ENCODE measurements around the gene INTS11.
A peak's percentile ranks its signal among the peaks of the same experiment; 100 is the strongest.

INTS11 gene

GRCh38 chr1:1335792-1336248, 11.4 kb upstream of the INTS11 start:
- H2BK12ac ChIP-seq (ENCODE audit: low read length in 2 of 2) = no peak overlapping the region
- DNase-seq = no peak
- no peak overlapping the region for H2AK5ac ChIP-seq (ENCODE audit: low read length, severe bottlenecking)
- no peak overlapping the region for H2BK5ac ChIP-seq (ENCODE audit: low read depth, low read length, poor library complexity, severe bottlenecking)
- peaks cover 20% of the 10 kb centered on the region for H3K4me1 ChIP-seq (ENCODE audit: control insufficient read depth, insufficient read depth, low read depth, low read length)
- H2AFZ ChIP-seq (ENCODE audit: low read depth, low read length) = no peak overlapping the region
- H4K91ac ChIP-seq (ENCODE audit: low read length) = no peak overlapping the region
- H3K14ac ChIP-seq (ENCODE audit: low read length in 2 of 2) = no peak overlapping the region
- no peak overlapping the region for H3K23ac ChIP-seq (ENCODE audit: low read length in 2 of 2)
- no peak overlapping the region for H2BK15ac ChIP-seq (ENCODE audit: low read depth, poor library complexity, severe bottlenecking)
- H3K4me2 ChIP-seq (ENCODE audit: low read length, poor library complexity, severe bottlenecking) = no peak overlapping the region
- no peak overlapping the region for H2BK120ac ChIP-seq (ENCODE audit: low read depth, low read length)
- H3K18ac ChIP-seq (ENCODE audit: low read depth in 1 of 2, low read length in 2 of 2) = no peak overlapping the region
- WGBS = 95% methylated on average over 21 of the region's 21 CpGs
- no peaks in the 10 kb centered on the region for H3K9me3 ChIP-seq (ENCODE audit: control insufficient read depth, low read length)
- H3K27me3 ChIP-seq (ENCODE audit: control insufficient read depth in 1 of 2, insufficient read depth in 1 of 2, low read length in 2 of 2) = no peaks in the 10 kb centered on the region
- H3K36me3 ChIP-seq (ENCODE audit: control insufficient read depth in 1 of 2, insufficient read depth in 2 of 2, low read depth in 1 of 2, low read length in 2 of 2) = peaks cover 18 to 89% of the 10 kb centered on the region in 2 experiments
- no peak overlapping the region for H3K4ac ChIP-seq (ENCODE audit: low read depth in 1 of 2, low read length in 2 of 2)
- H3K4me3 ChIP-seq (ENCODE audit: insufficient read depth in 1 of 2, low read depth in 1 of 2, low read length in 2 of 2) = no peak overlapping the region
- H3K79me1 ChIP-seq (replicated peaks; ENCODE audit: low read length, poor library complexity, severe bottlenecking) = peaks cover 15% of the 10 kb centered on the region
- H4K8ac ChIP-seq (ENCODE audit: low read length) = no peak overlapping the region
- no peak overlapping the region for H3K9ac ChIP-seq (ENCODE audit: low read length)
- H3K27ac ChIP-seq (ENCODE audit: low read length, poor library complexity, severe bottlenecking) = no peak overlapping the region

- Histone ChIP-seq H3K4ac (ENCODE audit: low read depth in 1 of 2, low read length in 2 of 2) (no peak overlapping the region), H3K27me3 (ENCODE audit: control insufficient read depth in 1 of 2, insufficient read depth in 1 of 2, low read length in 2 of 2) (no peaks in the 10 kb centered on the region), H2BK120ac (ENCODE audit: low read depth, low read length) (no peak overlapping the region), H3K9me3 (ENCODE audit: control insufficient read depth, low read length) (no peaks in the 10 kb centered on the region), H2BK5ac (ENCODE audit: low read depth, low read length, poor library complexity, severe bottlenecking) (no peak overlapping the region), H2AK5ac (ENCODE audit: low read length, severe bottlenecking) (no peak overlapping the region), H3K18ac (ENCODE audit: low read depth in 1 of 2, low read length in 2 of 2) (no peak overlapping the region), H3K9ac (ENCODE audit: low read length) (no peak overlapping the region), H4K91ac (ENCODE audit: low read length) (no peak overlapping the region), H3K14ac (ENCODE audit: low read length in 2 of 2) (no peak overlapping the region), H4K8ac (ENCODE audit: low read length) (no peak overlapping the region), H3K27ac (ENCODE audit: low read length, poor library complexity, severe bottlenecking) (no peak overlapping the region), H3K4me3 (ENCODE audit: insufficient read depth in 1 of 2, low read depth in 1 of 2, low read length in 2 of 2) (no peak overlapping the region), H3K4me2 (ENCODE audit: low read length, poor library complexity, severe bottlenecking) (no peak overlapping the region), H2BK15ac (ENCODE audit: low read depth, poor library complexity, severe bottlenecking) (no peak overlapping the region), H2BK12ac (ENCODE audit: low read length in 2 of 2) (no peak overlapping the region), H3K4me1 (ENCODE audit: control insufficient read depth, insufficient read depth, low read depth, low read length) (peaks cover 23% of the 10 kb centered on the region), H3K23ac (ENCODE audit: low read length in 2 of 2) (no peak overlapping the region), H3K36me3 (ENCODE audit: control insufficient read depth in 1 of 2, insufficient read depth in 2 of 2, low read depth in 1 of 2, low read length in 2 of 2) (peaks cover 13 to 88% of the 10 kb centered on the region in 2 experiments), H3K79me1 (replicated peaks; ENCODE audit: low read length, poor library complexity, severe bottlenecking) (peaks cover 10% of the 10 kb centered on the region), H2AFZ (ENCODE audit: low read depth, low read length) (no peak overlapping the region)
- 87% methylated on average over 16 of the region's 16 CpGs for WGBS
- DNase-seq = no peak
Observed at GRCh38 chr1:1335283-1335682, 10.8 kb upstream of the INTS11 start.

- no peak overlapping the region for H2BK120ac ChIP-seq (ENCODE audit: low read depth, low read length)
- peaks cover 7% of the 10 kb centered on the region for H3K79me1 ChIP-seq (replicated peaks; ENCODE audit: low read length, poor library complexity, severe bottlenecking)
- H3K14ac ChIP-seq (ENCODE audit: low read length in 2 of 2) = no peak overlapping the region
- H3K9me3 ChIP-seq (ENCODE audit: control insufficient read depth, low read length) = no peaks in the 10 kb centered on the region
- H2AFZ ChIP-seq (ENCODE audit: low read depth, low read length) = no peak overlapping the region
- no peak overlapping the region for H4K91ac ChIP-seq (ENCODE audit: low read length)
- no peak overlapping the region for H3K23ac ChIP-seq (ENCODE audit: low read length in 2 of 2)
- H3K9ac ChIP-seq (ENCODE audit: low read length) = no peak overlapping the region
- H3K4ac ChIP-seq (ENCODE audit: low read depth in 1 of 2, low read length in 2 of 2) = no peak overlapping the region
- no peaks in the 10 kb centered on the region for H3K27me3 ChIP-seq (ENCODE audit: control insufficient read depth in 1 of 2, insufficient read depth in 1 of 2, low read length in 2 of 2)
- peaks cover 12 to 88% of the 10 kb centered on the region in 2 experiments for H3K36me3 ChIP-seq (ENCODE audit: control insufficient read depth in 1 of 2, insufficient read depth in 2 of 2, low read depth in 1 of 2, low read length in 2 of 2)
- WGBS = 86% methylated on average over 11 of the region's 11 CpGs
- H3K4me1 ChIP-seq (ENCODE audit: control insufficient read depth, insufficient read depth, low read depth, low read length) = peaks cover 28% of the 10 kb centered on the region
- H3K4me2 ChIP-seq (ENCODE audit: low read length, poor library complexity, severe bottlenecking) = no peak overlapping the region
- H2BK12ac ChIP-seq (ENCODE audit: low read length in 2 of 2) = no peak overlapping the region
- no peak overlapping the region for H3K27ac ChIP-seq (ENCODE audit: low read length, poor library complexity, severe bottlenecking)
- no peak overlapping the region for H2BK15ac ChIP-seq (ENCODE audit: low read depth, poor library complexity, severe bottlenecking)
- H3K4me3 ChIP-seq (ENCODE audit: insufficient read depth in 1 of 2, low read depth in 1 of 2, low read length in 2 of 2) = no peak overlapping the region
- H4K8ac ChIP-seq (ENCODE audit: low read length) = no peak overlapping the region
- no peak overlapping the region for H2AK5ac ChIP-seq (ENCODE audit: low read length, severe bottlenecking)
- no peak overlapping the region for H3K18ac ChIP-seq (ENCODE audit: low read depth in 1 of 2, low read length in 2 of 2)
- no peak overlapping the region for H2BK5ac ChIP-seq (ENCODE audit: low read depth, low read length, poor library complexity, severe bottlenecking)
- DNase-seq = no peak
Observed at GRCh38 chr1:1334835-1335234, 10.4 kb upstream of the INTS11 start.

GRCh38 chr1:1333551-1334241, 9.2 kb upstream of the INTS11 start:
- Histone ChIP-seq H2AK5ac (ENCODE audit: low read length, severe bottlenecking) (no peak overlapping the region), H3K18ac (ENCODE audit: low read depth in 1 of 2, low read length in 2 of 2) (no peak overlapping the region), H3K23ac (ENCODE audit: low read length in 2 of 2) (no peak overlapping the region), H3K79me1 (replicated peaks; ENCODE audit: low read length, poor library complexity, severe bottlenecking) (peaks cover 6% of the 10 kb centered on the region), H3K27me3 (ENCODE audit: control insufficient read depth in 1 of 2, insufficient read depth in 1 of 2, low read length in 2 of 2) (no peaks in the 10 kb centered on the region), H4K91ac (ENCODE audit: low read length) (peak overlapping the region; percentile 1), H3K9me3 (ENCODE audit: control insufficient read depth, low read length) (no peaks in the 10 kb centered on the region), H3K14ac (ENCODE audit: low read length in 2 of 2) (no peak overlapping the region), H3K27ac (ENCODE audit: low read length, poor library complexity, severe bottlenecking) (no peak overlapping the region), H3K4me3 (ENCODE audit: insufficient read depth in 1 of 2, low read depth in 1 of 2, low read length in 2 of 2) (no peak overlapping the region), H4K8ac (ENCODE audit: low read length) (no peak overlapping the region), H3K9ac (ENCODE audit: low read length) (no peak overlapping the region), H2BK120ac (ENCODE audit: low read depth, low read length) (no peak overlapping the region), H2BK5ac (ENCODE audit: low read depth, low read length, poor library complexity, severe bottlenecking) (no peak overlapping the region), H2BK12ac (ENCODE audit: low read length in 2 of 2) (no peak overlapping the region), H2BK15ac (ENCODE audit: low read depth, poor library complexity, severe bottlenecking) (no peak overlapping the region), H3K4me1 (ENCODE audit: control insufficient read depth, insufficient read depth, low read depth, low read length) (peaks cover 33% of the 10 kb centered on the region), H3K4ac (ENCODE audit: low read depth in 1 of 2, low read length in 2 of 2) (no peak overlapping the region), H2AFZ (ENCODE audit: low read depth, low read length) (no peak overlapping the region), H3K36me3 (ENCODE audit: control insufficient read depth in 1 of 2, insufficient read depth in 2 of 2, low read depth in 1 of 2, low read length in 2 of 2) (peaks cover 6 to 88% of the 10 kb centered on the region in 2 experiments), H3K4me2 (ENCODE audit: low read length, poor library complexity, severe bottlenecking) (no peak overlapping the region)
- no peak for DNase-seq
- WGBS = 92% methylated on average over 36 of the region's 36 CpGs
